HepG2 (cell line): Measurements from ENCODE around the gene PPP1R13B. TPM values are rescaled to one million over a fixed set of nuclear protein-coding genes. Genes with fewer than 3 reads are reported as not detected.
A peak's percentile ranks its signal among the peaks of the same experiment; 100 is the strongest.

Source experiments
- ATAC-seq: fragments of 200-7000 bp; cut with Tn5 transposase; 3 replicates; pipeline ENCODE4 v1.9.1; 2020; ENCODE audit warnings: mild to moderate bottlenecking, moderate library complexity
- BruUV-seq: library from RNA; stranded (reverse); fragments of 400-500 nt; replicated peaks from 2 replicates; lab custom pipeline; 2021; lab: Mats Ljungman, UMichigan
- CTCF ChIA-PET: fragments of 300-600 bp; formaldehyde crosslinking; extraction: SDS; loops from one replicate; lab custom pipeline; 2021; ENCODE audit warnings: low total read pairs, inconsistent platforms, low intra/inter-chr PET ratio; lab: Yijun Ruan, JAX
- POLR2A ChIA-PET: fragments of 350-600 bp; sonication (Branson Sonifier 250); formaldehyde crosslinking; loops from one replicate; lab custom pipeline; 2020; ENCODE audit warnings: antibody characterized with exemption, inconsistent platforms; lab: Yijun Ruan, JAX
- DNase-seq: peaks from one replicate; pipeline ENCODE4 v3.0.0-alpha.2; 2015; ENCODE audit warnings: low spot score
- FAIRE-seq: peaks from 3 replicates; lab custom pipeline; 2011; peaks lifted over from hg19 to GRCh38; lab: Jason Lieb, UNC
- H2AFZ ChIP-seq: one replicate; pipeline ENCODE4 v1.6.1; 2011; ENCODE audit warnings: low read length, inconsistent platforms
- H3K27ac ChIP-seq: fragments of 300-600 bp; 3 replicates; pipeline ENCODE4 v1.8.0; 2011; ENCODE audit warnings: mixed run types, mild to moderate bottlenecking, mixed read lengths, low read length, inconsistent platforms; ENCODE audit not compliant: insufficient read depth; ENCODE audit errors: extremely low read length
- H3K27me3 ChIP-seq, 2 experiments: fragments of 200-600 bp in 1 of 2; 2 replicates in 1 of 2; 3 replicates in 1 of 2; pipeline versions ENCODE4 v1.6.0 to v1.8.0; 2011; ENCODE audit warnings: low read length in 2 of 2, mild to moderate bottlenecking in 2 of 2, moderate library complexity in 2 of 2, inconsistent platforms in 1 of 2; ENCODE audit not compliant: insufficient read depth in 2 of 2, control insufficient read depth in 1 of 2
- H3K36me3 ChIP-seq, 2 experiments: fragments of 200-600 bp in 1 of 2; replicated peaks in 1 of 2; 2 replicates in 1 of 2; 3 replicates in 1 of 2; pipeline versions ENCODE4 v1.5.1 to v1.8.0; 2011; ENCODE audit warnings: low read length in 2 of 2, inconsistent platforms in 1 of 2; ENCODE audit not compliant: insufficient read depth in 2 of 2, control insufficient read depth in 1 of 2
- H3K4me1 ChIP-seq: 2 replicates; pipeline ENCODE4 v1.5.1; 2012; ENCODE audit warnings: low read length, inconsistent platforms; ENCODE audit not compliant: insufficient read depth
- H3K4me2 ChIP-seq: 2 replicates; pipeline ENCODE4 v1.6.0; 2011; ENCODE audit warnings: low read depth, low read length, inconsistent platforms
- H3K4me3 ChIP-seq, 3 experiments: fragments of 200-600 bp in 1 of 3; sonication (generic), shearing (Covaris generic) in 1 of 3; replicated peaks in 1 of 3; 2 replicates each; pipeline ENCODE4 v1.5.1; 2011 to 2016; ENCODE audit warnings: low read length in 3 of 3, inconsistent platforms in 2 of 3, low read depth in 2 of 3, mild to moderate bottlenecking in 2 of 3, control low read depth in 1 of 3, mixed read lengths in 1 of 3; ENCODE audit not compliant: insufficient read depth in 1 of 3
- H3K79me2 ChIP-seq: one replicate; pipeline ENCODE4 v1.6.1; 2011; ENCODE audit warnings: low read length, inconsistent platforms; ENCODE audit not compliant: insufficient read depth
- H3K9ac ChIP-seq: 2 replicates; pipeline ENCODE4 v1.6.0; 2011; ENCODE audit warnings: mild to moderate bottlenecking, low read depth, low read length, inconsistent platforms; ENCODE audit not compliant: insufficient read depth
- H3K9me3 ChIP-seq: 2 replicates; pipeline ENCODE4 v1.5.1; 2012; ENCODE audit warnings: mild to moderate bottlenecking, low read length
- H4K20me1 ChIP-seq: 2 replicates; pipeline ENCODE4 v1.6.0; 2011; ENCODE audit warnings: inconsistent platforms, mild to moderate bottlenecking, low read length, moderate library complexity; ENCODE audit not compliant: insufficient read depth
- HNRNPL ChIP-seq: fragments of 200-400 bp; formaldehyde crosslinking; IDR thresholded peaks from 2 replicates; pipeline ENCODE4 v1.6.1; 2017; ENCODE audit warnings: mild to moderate bottlenecking, low read depth, low read length
- ZFAT ChIP-seq: sonication (generic); formaldehyde crosslinking; conservative IDR thresholded peaks from 2 replicates; pipeline ENCODE4 v1.8.1; 2023; ENCODE audit warnings: missing genetic modification reagents, inconsistent platforms
- ZMYM3 ChIP-seq: sonication (generic); formaldehyde crosslinking; IDR thresholded peaks from 2 replicates; pipeline ENCODE4 v1.5.1; 2020; ENCODE audit warnings: mild to moderate bottlenecking, missing genetic modification reagents
- ZNF333 ChIP-seq: sonication (generic); formaldehyde crosslinking; IDR thresholded peaks from 2 replicates; pipeline ENCODE4 v1.4.0; 2020; ENCODE audit warnings: mild to moderate bottlenecking, missing genetic modification reagents, borderline replicate concordance
- ZNF768 ChIP-seq: sonication (generic); formaldehyde crosslinking; IDR thresholded peaks from 2 replicates; pipeline ENCODE4 v1.4.0; 2020; ENCODE audit warnings: missing genetic modification reagents
- WGBS: methylation state at CpG from one replicate; pipeline ENCODE4 v1.1.6; 2017; ENCODE audit warnings: low lambda C conversion rate; 5-methylcytosine and 5-hydroxymethylcytosine counted together
- in situ Hi-C: cut with HindIII; loops from 2 replicates; pipeline ENCODE4 v1.10.0; 2017; ENCODE audit warnings: low pct_unique_long_range_greater_than_20kb; ENCODE audit not compliant: extremely low pct_ligation_motif_present
- intact Hi-C: fragments of 100-400 bp; cut with micrococcal nuclease; formaldehyde crosslinking; loops from one replicate; pipeline ENCODE4 v1.10.0; 2022; ENCODE audit not compliant: unreplicated experiment
- polyA plus RNA-seq, 8 experiments: library from polyadenylated mRNA; depleted of rRNA in 3 of 8; stranded (reverse) in 7 of 8; unstranded in 1 of 8; fragments of >200 nt; fragmentation: Illumina TruSeq in 4 of 8; extraction: Trizol in 4 of 8; gene quantifications; 2 replicates each; pipeline versions ENCODE4 v1.2.1 to v1.2.3, GENCODE V29; 2011 to 2016; ENCODE audit warnings: low read depth in 4 of 8, missing spikeins in 1 of 8, mixed read lengths in 1 of 8; ENCODE audit not compliant: insufficient read depth in 1 of 8
- total RNA-seq, 5 experiments: library from RNA; depleted of rRNA; stranded (reverse); fragments of >200 nt; fragmentation: Illumina TruSeq; extraction: Trizol; gene quantifications; 2 replicates each; pipeline ENCODE4 v1.2.3, GENCODE V29; 2016; ENCODE audit warnings: low read depth in 1 of 5
- TF ChIP-seq, protein P1 (sequence below): sonication (generic); formaldehyde crosslinking; IDR thresholded peaks from 2 replicates; pipeline ENCODE4 v1.5.1; 2020; ENCODE audit warnings: mild to moderate bottlenecking, missing genetic modification reagents, moderate library complexity

The PPP1R13B gene
- total and polyA plus RNA-seq, 2 of the 13 experiments (the other 11 are each of a cell fraction or from before 2014, with no cell fraction given), result 4.6 to 9.4 TPM

DNA sequence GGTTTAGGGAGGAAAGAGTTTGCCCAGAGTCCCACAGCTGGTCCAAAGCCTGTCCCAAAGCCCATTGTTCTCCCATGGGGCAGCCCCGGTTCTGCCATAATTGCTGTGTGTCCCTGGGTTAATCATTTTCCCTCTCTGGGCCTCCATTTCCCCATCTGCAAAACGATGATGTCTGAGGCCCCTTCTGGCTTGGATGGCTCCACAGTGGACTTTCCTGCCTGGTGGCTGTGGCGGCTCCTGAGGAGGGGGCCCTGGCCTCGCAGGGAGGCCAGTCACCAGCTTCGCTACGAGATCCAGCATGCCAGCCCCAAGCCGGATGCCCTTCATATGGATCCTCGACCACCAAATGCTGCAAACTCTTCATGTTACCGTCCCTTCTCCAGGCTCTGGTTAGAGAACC is 37.5 kb upstream of the PPP1R13B start:
- no peak overlapping the region for H3K4me2 ChIP-seq
- H3K36me3 ChIP-seq, result no peaks in the 10 kb centered on the region
- H3K4me3 ChIP-seq, result no peak overlapping the region
- 100% methylated on average over 7 of the region's 9 CpGs for whole genome bisulfite sequencing
- no peak for ATAC-seq
- ChIA-PET POLR2A (interaction anchor here (1.2 kb wide), 1 partner anchor 12 kb away, joined by 3 read pairs; no protein-coding TSS in a partner anchor), CTCF (no interaction called here)
- intact Hi-C loops, result loop anchor here (5.0 kb wide), 1 partner anchor 38 kb away; the partner anchor contains the start of gene PPP1R13B
- H3K79me2 ChIP-seq, result no peaks in the 10 kb centered on the region
- BruUV-seq, result no TSS peak
- no peak overlapping the region for H3K9ac ChIP-seq
- no peak overlapping the region for H3K27ac ChIP-seq
- no peak for FAIRE-seq
- no peaks in the 10 kb centered on the region for H3K9me3 ChIP-seq
- in situ Hi-C loops, result no loop called here
- no peaks in the 10 kb centered on the region for H3K27me3 ChIP-seq
- peak; percentile 41 for TF ChIP-seq ZMYM3 (CRISPR knock-in tag)
- peak; percentile 96 for TF ChIP-seq ZNF768 (CRISPR knock-in tag)
- no peak for TF ChIP-seq ZFAT (CRISPR knock-in tag)
- DNase-seq, result no peak
- peaks cover 88% of the 10 kb centered on the region for H3K4me1 ChIP-seq
- no peaks in the 10 kb centered on the region for H4K20me1 ChIP-seq
- no peak overlapping the region for H2AFZ ChIP-seq

DNA sequence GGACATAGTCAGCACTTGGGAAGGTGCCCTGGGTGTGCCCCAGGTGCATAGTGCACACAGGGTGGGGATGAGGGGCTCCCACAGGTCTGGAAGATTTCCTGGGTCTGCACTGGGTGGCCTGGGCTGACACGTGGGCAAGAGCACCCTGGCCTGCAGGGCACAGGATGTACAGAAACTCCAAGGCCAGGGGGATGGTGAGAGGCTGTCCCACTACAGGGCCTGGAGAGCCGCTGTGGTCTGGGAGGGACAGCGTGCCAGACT is 35.8 kb upstream of the PPP1R13B start:
- ChIA-PET CTCF (no interaction called here), POLR2A (interaction anchor here (1.1 kb wide), 1 partner anchor 28 kb away, joined by 3 read pairs; no protein-coding TSS in a partner anchor)
- no peaks in the 10 kb centered on the region; a peak in 1 of 5 replicates for H3K27me3 ChIP-seq
- in situ Hi-C loops (no loop called here), intact Hi-C loops (no loop called here)
- no CpG with 5 or more reads among the region's 3 CpGs for WGBS
- H3K4me2 ChIP-seq, result no peak overlapping the region
- no peak for DNase-seq
- H3K79me2 ChIP-seq, result peaks cover 14% of the 10 kb centered on the region
- no peak overlapping the region for H2AFZ ChIP-seq
- FAIRE-seq, result no peak
- H3K9me3 ChIP-seq, result no peaks in the 10 kb centered on the region
- TF ChIP-seq HNRNPL (0 out of 2 replicates have a peak, but pooled peaks have one; percentile 5), ZNF333 (CRISPR knock-in tag) (no peak)
- TF ChIP-seq, protein P1, sequence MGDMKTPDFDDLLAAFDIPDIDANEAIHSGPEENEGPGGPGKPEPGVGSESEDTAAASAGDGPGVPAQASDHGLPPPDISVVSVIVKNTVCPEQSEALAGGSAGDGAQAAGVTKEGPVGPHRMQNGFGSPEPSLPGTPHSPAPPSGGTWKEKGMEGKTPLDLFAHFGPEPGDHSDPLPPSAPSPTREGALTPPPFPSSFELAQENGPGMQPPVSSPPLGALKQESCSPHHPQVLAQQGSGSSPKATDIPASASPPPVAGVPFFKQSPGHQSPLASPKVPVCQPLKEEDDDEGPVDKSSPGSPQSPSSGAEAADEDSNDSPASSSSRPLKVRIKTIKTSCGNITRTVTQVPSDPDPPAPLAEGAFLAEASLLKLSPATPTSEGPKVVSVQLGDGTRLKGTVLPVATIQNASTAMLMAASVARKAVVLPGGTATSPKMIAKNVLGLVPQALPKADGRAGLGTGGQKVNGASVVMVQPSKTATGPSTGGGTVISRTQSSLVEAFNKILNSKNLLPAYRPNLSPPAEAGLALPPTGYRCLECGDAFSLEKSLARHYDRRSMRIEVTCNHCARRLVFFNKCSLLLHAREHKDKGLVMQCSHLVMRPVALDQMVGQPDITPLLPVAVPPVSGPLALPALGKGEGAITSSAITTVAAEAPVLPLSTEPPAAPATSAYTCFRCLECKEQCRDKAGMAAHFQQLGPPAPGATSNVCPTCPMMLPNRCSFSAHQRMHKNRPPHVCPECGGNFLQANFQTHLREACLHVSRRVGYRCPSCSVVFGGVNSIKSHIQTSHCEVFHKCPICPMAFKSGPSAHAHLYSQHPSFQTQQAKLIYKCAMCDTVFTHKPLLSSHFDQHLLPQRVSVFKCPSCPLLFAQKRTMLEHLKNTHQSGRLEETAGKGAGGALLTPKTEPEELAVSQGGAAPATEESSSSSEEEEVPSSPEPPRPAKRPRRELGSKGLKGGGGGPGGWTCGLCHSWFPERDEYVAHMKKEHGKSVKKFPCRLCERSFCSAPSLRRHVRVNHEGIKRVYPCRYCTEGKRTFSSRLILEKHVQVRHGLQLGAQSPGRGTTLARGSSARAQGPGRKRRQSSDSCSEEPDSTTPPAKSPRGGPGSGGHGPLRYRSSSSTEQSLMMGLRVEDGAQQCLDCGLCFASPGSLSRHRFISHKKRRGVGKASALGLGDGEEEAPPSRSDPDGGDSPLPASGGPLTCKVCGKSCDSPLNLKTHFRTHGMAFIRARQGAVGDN, result peak; percentile 32; the same call in 1 of the 2 replicates
- ATAC-seq, result no peak
- no peak overlapping the region for H3K9ac ChIP-seq
- H4K20me1 ChIP-seq, result no peaks in the 10 kb centered on the region
- no TSS peak for BruUV-seq
- H3K27ac ChIP-seq, result peak overlapping the region; percentile 98
- peaks cover 85% of the 10 kb centered on the region for H3K4me1 ChIP-seq
- H3K4me3 ChIP-seq, result no peak overlapping the region
- H3K36me3 ChIP-seq, result no peaks in the 10 kb centered on the region; a peak in 1 of 5 replicates
